Hematopoietic multipotent progenitor cell treated with erythropoietin and hydrocortisone succinate and interleukin-3 and kit ligand, for 8 days (in vitro differentiated cells): ENCODE results near the gene APBA2.

ENCODE experiments used
- DNase-seq: peaks from one replicate; pipeline ENCODE4 v3.0.0-alpha.2; 2015

Gene APBA2

DNA sequence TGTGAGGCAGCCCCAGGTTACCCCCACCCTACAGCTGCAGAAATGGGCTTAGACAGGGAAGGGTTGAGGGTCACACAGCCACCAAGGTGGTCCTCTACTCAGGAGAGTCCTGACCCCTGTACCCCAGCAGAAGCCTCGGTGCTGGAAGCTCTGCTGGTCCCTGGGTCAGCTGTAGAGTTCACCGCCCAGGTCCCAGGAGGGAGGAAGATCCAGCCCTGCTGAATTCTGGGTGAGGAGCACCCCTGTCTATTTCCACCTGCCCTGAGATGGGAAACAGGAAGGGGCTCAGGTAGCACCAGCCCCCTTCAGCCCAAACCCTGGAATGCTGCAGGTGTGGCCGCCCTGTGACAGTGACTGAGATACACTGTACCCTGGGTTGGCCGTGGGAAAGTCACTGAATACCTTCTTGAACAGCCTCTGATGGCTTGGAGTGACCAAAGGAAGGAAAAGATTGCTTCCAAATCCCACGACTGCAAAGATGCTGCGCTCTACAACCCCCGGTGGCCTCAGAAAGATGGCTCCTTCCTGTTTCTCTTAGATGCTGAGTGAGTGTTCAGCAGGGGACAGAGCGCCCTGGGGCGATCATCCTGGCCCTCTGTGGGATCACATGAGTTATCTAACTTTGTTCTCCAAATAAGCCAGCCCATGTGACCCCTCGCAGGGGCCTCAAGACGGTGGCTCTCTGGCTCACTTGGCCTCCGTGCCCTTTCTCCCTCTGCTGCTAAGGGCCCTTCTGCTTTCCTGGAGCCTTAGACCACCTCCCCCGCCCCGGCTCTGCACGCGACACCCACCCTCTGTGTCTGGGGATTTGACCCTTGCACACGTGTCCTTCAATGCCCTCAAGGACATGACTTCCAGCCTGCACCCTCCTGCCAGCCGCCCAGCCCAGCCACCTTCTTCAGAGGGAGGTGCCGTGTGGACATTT, 242.0 kb downstream of the APBA2 start:
- no peak for DNase-seq

DNA sequence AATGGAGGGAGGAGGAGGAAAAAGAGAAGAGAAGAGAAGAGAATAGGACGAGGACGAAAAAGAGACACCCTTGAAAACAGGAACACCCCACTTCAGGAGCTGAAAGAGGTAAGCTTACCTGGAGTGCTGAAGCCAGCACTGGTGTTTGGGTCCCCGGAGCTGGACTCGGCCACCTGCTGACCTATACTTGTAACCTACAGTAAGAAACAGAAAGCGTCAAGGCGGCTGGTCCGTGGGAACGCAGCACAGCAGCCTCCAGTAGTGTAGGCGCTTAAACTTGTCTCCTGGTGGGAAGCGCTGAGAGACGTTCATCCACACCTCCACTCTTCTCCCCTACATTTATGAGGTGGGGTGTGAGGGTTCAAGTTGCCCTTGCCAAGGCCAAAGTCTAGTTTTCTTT, 242.9 kb downstream of the APBA2 start:
- no peak for DNase-seq

DNA sequence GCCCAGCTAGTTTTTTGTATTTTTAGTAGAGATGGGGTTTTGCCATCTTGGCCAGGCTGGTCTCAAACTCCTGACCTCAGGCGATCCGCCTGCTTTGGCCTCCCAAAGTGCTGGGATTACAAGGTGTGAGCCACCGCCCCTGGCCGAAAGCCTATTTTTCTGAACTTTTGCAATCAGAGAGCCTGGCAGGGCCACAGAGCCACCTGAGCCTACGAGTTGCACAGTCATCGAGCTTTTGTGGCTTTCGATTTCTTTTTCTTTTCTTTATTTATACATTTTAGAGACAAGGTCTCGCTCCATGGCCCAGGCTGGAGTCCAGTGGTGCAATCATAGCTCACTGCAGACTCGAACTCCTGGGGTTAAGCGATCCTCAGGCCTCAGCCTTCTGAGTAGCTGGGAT, 243.4 kb downstream of the APBA2 start:
- no peak for DNase-seq

DNA sequence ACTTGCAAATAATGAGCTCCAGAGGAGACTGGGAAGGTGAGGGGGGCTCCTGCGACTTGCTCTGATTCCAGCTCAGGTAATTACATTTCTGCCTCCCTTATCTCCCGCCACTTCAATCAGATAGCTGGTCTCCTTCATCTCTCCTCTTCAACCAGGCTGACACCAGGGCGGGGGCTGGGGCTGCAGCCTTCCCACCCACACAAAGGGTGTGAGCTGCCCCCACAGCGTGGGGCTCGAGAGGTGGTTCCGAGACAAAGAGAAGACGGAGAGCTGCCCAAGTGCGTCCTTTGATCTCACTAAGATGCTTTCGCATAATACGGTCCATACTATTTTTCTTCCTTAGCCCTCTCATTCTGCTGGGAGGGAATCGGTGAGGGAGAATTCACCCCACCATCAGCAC, 244.2 kb downstream of the APBA2 start:
- DNase-seq, result no peak

DNA sequence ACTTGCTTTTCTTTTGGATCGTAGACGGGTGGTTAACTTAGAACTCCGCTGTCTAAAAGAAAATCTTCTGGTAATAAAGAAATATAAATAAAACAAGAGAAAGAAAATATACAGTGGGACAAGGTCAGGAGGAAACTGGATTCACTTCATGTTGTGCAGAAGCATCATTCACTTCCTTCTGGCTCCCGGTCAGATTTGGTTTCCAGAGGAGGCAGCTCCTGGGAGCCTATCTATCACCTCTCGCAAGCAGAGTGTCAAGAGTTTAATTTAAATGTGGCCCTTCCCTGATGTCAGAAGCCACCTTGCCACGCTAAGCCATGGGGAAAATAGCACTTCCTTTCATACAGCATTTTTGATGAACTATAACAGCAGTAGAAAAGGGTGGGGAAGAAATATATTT, 244.7 kb downstream of the APBA2 start:
- no peak for DNase-seq

DNA sequence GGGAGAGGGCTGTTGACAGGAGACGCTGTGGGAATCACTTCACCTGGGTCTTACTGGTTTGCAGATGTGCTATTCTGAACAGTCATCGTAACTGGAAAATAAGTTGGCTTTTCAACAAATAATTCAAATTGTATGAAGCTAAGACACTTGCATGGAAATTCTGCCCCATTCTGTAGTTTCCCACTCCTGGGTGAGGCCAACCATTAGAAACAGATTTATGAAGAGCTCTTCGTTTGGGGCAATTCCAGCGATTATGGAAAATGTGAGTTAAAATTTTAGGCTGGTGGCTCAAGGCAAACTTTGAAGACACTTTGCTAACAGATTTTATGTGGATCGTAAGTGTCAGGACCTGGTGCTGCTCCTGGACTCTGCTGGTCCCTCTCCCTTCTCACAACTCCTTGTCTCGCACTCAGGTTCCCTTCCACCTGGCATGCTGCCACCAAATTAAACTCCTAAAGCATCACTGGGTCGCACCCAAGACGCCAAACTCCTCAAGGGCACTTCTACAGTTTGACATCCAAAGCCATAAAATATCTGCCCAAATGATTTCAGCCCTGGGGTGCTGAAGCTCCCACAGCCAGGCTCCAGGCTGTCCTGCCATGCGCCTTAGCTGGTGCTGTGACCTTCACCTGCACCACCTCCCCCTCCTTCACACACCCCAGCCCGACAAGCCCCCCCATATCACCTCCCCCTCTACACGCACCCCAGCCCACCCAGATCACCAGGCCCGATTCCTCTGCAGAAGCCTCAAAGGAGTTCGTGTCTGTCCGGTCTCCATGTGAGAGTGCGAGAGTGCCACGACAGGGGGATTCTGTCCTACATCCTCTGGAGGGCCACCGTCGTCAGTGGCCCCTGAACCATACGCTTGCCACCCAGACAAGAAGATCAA, 245.4 kb downstream of the APBA2 start:
- no peak for DNase-seq

DNA sequence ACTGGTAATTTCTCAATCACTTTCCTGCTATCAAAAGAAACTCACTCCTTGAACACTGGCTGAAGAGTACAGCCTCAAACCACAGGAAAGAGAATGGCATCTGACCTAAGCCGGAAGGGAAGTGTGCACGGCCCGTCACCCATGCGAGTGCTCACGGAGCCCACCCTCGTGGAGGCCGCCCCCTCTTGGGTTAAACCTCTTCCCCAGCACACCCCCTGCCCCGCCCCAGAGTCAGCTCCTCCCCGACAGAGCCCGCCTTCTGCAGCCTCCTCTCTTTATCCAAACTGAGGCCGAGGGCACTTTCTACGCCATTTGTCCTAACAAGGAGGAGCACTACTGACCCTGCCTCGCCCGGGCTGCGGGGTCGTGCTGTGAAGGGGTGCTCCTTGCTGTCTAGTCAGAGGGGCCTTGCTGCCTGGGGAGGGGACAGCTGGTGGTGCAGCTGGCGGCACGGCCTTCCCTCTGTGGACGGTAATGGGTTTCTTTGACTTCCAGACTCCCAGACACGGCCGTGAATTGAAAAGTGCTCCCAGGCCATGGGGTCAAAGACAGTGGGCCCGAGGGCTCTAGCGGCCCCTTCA, 246.2 kb downstream of the APBA2 start:
- no peak for DNase-seq

DNA sequence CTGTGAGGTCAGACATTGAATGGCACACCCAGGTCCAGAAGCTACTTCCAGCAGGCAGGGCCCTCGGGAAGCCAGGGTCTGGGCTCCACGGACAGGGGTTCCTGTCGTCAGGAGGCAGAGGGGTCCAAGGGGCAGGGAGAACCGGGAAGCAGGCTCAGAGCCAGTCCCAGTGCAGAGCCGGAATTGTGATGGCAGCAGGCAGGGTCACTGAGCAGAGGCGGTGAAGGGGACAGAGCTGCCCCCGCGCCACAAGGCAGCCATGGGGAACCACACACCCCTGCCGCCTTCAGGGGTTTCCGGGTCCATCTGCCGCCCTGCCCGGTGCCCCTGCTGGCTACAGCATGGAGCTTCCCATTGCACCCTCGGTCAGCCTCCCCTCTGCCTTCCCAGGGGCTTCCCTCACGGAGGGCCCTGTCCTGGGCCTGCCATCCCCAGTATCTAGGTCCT, 247.0 kb downstream of the APBA2 start:
- DNase-seq, result no peak

DNA sequence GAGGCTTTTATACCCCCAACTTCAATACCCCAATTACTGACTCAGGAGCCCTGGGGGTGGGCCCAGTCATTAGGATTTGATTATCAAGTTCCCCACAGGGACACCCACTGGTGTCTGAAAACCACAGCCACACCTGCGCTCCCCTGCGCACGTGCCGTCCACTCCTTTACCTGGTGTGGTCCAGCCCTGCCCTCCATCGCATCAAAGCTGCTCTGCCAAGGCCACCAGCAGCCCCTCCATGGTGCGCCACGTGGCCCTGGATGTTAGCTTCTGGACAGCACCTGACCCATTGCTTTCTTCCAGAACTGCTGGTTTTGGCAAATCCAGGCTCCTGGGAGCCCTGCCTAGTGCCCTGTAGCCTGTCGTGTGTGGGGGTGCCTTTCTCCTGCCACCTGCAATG, 247.5 kb downstream of the APBA2 start:
- no peak for DNase-seq

DNA sequence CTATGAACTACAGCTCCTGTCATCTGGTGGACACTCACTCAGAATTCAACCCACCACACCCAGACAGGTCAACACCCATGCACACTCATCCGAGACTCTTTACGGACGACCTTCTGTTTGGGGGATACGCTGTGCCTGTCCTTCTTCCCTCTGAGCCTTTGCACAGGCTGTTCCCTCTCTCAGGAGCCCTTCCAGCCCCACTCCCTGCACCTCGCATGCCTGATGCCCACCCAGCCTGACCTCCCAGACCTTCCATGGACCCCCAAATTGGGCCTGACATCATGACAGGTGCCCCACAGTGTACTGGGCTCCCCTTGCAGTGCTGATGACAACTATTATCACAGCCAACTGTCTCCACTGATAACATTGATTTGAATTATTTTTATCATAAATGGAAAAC, 248.0 kb downstream of the APBA2 start:
- DNase-seq, result no peak

DNA sequence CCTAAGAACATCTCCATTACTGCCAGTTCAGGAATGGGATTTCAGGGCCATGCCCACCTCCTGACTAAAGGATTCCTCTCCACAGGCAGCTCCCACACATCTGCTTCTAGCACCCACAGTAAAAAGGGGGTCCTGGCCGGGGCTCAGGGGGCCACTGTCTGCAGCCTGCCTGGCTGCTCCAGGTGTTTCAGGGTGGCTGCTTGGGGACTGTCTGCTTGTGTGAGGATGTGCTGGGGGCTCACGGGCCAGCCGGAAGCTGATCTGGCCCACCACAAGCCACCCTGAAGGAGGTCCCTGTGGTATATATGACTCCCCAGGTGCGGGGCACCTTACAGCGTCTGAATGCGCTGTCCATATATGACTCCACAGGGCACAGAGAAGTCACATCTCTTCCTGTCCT, 248.5 kb downstream of the APBA2 start:
- DNase-seq, result no peak

DNA sequence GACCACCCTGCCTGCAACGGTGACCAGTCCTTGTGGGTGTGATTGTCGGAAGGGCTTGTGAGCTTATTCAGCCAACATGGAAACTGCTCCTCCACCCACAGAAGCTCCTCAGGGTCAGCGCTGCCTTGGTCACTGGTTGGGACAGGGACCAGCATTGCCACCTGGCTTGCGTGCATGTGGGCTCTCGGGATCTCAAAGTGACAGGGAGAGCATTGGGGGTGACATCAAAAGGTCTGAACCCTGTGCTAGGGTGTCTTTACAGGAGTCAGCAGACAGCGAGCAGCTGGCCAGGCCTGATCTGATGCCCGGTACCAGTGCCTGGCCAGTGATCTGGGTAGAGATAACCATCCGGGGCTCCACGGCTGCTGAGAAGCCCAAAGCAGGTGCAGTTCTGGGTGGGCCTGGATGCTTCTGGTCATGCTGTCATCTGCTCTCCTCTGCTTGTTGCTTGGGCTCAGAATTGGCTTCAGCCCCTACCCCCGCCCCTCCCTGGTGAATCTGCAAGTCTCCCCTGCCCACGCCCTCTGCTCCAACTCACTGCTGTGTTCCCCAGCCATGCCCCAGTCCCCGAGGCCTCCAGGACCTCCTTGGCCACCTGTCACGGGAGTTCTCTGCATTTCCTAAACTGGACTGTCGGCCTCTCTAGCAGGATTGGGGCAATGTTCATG, 249.0 kb downstream of the APBA2 start:
- no peak for DNase-seq

DNA sequence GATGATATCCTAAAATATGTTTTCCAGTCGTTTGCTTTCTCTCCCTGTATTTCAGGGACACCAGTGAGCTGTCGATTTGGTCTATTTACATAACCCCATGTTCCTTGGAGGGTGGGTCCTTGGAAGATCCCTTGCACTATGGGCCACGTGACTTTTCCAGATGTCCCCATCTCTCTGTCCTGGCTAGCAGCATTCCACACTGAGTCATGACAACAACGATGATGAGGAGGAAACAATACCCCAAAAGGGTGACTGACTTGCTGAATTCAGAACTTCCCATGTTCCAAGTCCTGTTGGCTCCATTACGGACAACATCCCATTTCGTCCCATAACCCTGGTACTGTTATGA, 249.5 kb downstream of the APBA2 start:
- DNase-seq, result no peak

DNA sequence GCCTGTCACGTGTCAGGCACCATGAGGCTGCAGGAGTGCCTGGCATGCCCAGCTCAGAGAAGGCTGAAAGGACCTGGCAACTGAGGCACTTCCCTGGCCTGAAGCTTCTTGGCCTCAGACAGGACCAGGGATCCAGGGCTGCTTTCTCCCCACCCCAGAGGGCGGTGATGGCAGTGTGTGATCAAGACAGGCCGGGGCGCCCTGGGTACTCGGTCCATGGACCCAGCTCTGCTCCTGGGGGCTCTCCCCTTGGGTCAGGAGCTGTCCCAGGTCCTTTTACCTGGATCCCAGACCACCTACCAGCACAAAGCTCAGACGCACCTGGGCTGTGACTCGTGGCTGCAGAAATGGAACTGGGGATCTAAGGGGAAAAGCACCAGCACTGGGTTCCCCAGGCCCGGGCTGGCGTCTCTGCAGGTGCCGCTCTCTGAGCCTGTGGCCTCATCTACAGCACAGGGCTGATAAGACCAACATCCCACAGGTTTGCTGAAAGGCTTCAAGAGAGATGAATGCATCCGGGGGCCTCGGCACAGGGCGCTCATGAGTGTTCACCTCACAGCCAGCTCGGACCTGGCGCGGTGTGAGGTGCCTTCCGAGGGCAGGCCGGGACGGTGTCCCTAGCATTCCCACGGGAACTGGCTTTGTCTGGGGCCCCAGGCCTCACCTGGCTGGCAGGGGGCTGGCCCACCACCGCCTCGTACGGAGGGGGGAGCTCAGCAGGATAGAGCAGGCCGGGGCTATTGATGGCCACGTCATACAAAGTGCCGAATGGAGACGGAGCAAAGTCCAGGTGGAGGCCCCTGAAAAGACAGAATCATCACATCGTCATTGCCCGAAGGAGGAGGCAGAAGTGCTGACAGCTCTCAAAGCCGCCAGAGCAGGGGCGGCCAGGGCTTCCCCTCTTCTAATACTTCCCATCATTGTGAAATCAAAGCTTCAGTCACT, 250.2 kb downstream of the APBA2 start:
- no peak for DNase-seq

DNA sequence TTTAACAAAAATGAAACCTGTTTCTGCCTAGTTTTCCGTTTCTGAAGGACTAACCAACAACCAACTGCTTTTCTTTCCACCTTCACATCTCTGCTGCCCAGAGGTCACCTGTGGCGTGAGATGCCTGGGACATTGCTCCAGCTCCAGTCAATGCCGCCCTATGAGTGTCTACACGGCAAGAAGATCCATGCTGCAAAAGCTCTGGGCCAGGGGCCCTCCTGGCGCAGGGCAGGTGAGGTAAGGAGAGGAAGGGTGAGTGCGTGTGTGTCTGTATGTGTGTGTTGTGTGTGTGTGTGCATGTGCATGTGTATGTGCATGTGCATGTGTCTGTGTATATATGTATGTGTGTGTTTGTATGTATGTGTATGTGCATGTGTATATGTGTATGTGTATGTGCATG, 252.5 kb downstream of the APBA2 start:
- no peak for DNase-seq

DNA sequence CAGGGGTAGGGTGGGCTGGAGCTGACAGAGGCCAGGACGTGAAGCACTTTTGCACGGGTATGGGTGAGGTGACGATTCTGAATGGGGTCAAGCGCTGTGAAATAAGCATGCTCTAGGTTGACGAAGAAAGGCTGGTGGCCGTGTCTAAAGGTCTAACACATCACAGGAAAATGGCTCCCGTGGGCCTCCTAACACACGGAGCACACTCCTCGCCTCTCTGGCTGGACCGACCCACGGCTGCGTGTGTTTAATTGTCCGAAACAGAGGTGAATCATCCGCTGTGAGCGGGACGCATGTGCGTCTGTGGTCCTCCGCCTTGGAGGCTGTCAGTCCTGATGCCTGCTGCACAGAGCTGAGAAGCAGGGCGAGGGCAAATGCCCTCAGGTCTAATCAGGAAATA, 253.3 kb downstream of the APBA2 start:
- DNase-seq, result no peak

DNA sequence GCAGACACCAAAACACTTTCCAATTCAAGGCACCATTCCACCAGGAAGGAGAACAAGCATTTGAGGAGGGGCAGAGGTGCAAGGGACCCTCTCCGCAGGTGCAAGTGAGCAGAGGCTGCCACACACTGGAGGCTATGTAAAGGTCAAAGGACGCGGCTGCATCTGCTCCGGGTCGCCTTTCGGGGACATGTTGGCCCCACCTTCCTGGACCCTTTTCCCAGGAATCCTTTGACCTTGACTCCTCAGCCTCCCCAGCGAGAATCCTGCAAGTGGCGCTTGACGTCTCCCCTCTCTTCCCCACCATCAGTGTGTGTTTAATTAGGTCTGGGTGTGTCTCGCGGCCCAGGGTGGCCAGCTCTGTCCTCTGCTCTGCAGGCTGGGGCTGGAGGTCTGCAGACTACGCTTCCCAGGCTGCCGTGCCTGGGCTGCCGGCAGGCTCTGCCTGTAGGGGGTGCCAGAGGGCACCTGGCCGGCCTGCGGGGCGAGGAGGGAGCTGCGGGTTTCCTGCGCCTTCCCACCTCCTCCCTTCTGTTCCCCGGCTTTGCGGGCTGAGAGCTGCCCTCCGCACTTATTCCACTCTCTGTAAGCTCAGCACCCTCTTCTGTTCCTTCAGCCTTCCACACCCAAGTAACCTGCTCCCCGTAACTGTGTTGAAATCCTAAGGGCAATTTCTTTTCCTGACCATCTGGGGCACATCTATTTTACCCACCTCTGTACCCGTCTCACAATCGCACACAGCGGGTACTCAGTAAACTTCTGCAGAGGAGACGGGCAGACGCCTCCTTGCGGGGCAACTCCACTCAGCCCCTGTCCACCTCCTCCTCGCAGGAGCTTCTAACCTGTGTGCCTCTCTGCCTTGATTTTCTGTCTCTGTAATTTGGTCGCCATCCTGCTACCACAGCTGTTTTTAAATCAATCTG, 254.0 kb downstream of the APBA2 start:
- DNase-seq, result peak; percentile 29

DNA sequence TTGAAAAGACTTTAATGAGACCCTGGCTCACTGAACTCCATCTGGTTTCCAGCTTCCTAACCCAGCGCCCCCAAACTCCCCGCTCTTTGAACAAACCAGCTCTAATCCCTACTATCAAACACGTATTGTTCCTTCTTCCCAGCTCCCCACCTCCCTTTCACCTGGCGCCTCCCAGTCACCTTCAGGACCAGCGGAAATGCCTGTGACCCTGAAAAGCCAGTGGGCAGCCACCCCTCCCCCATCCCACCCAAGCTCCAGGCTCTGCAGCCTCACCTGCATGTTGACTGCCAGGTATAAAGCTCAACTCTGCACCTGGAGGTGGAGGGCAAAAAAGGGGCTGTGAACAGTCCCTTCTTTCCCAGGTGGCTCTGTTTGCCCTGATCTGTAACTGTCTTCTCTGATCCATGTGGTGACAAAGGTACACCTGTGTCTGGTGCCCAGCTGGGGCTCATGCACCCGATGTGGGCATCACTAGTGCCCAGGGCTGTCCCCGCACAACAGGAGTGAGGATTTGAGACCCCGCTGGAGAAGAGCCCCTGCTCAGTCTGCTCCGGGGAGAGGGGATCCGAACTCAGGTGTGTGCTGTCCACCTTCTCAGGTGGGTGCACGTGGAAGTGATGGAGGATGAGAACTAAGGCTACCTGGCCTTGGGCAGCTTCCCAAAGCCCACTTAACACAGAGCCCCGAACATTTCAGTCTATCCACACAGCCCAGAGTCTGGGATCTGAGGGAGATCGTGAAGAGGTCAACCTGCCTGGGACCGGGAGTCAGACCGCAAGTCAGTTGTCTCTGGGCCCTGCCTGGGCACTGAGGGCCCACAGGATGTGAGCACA, 254.9 kb downstream of the APBA2 start:
- DNase-seq, result no peak

DNA sequence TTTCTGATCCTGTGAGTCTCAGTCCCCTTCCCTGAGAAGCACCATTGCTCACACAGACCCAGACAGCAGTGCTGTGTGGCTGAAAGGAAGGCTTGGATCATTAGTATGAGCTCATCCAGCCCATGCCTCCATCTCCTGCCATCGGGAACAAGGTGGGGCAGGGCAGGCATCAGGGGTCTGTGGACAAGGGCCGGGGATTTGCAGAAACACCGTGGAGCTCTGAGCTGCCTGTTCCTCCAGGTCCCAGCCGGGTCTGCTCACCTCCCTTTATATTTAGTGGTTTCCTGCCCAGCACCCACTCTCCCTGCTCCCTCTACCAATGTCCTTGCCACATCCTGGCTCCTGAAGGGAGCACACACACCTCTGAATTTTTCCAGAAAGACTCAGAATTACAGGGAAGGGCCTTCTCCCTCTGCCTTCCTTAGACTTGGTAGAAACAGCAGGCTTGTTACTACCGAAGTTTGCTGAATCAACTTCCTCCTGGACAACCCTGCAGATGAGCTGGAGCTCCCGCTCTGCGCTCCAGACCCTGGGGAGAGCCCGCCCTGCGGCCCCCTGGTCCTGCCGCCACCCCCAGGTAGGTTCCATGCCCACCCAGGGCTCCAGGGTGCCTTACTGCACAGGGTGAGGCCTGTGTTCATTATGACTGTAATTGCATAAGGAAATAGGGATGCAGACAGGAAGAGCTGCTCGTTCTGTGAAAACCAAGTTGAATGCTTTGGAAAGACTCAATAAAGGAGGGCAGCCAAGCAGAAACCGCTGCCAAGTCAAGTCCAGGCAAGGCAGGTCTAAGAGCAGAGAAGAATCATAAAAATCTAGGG, 255.7 kb downstream of the APBA2 start:
- DNase-seq, result no peak
